Erythroblast (primary cell): ENCODE data around the gene FAIM.

ENCODE experiments used
- GATA1 ChIP-seq: IDR thresholded peaks from 2 replicates; pipeline ENCODE4 v1.6.1; 2011; ENCODE audit warnings: low read depth, mild to moderate bottlenecking, control low read depth, low read length, moderate library complexity
- POLR2A ChIP-seq: IDR thresholded peaks from 2 replicates; pipeline ENCODE4 v1.6.1; 2011; ENCODE audit warnings: mild to moderate bottlenecking, low read length

DNA sequence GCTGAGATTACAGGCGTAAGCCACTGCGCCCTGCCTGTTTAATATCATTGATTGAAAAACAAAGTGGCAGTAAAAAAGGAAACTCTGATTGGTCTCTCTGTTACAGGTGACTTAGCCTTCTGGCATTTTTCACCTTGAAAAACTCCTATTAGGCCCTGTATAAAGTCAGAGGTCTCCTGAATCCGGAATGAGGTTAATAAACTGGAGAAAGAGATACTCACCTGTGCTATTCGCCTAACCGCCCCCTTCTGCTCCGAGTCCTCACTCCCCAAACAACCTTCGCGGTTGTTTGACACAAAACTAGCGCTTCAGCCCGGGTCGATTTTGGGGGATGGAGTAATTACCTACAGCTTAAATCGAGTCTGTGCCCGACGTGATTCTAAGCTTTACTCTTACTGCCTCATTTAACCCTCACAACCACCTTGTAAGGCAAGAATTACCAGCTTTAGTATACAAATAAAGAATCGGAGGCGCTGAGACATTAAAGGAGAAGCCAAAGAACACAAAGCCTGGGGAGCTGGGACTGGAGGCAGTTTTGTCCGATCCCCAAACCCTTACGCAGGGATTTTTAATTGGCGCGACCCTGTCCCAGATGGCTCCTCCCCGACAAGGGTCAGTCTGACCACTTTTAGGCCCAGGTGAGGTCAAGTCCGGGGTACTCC, 15.0 kb upstream of the FAIM start:
- TF ChIP-seq POLR2A: no peak
- TF ChIP-seq GATA1: no peak
